Measurements from ENCODE around the gene HNRNPDL.
"Not testable (repeated sequence)": the region's sequence is repeated elsewhere in the genome, so short reads cannot be mapped to it uniquely, and the experiment has no call there.

Gene HNRNPDL

DNA sequence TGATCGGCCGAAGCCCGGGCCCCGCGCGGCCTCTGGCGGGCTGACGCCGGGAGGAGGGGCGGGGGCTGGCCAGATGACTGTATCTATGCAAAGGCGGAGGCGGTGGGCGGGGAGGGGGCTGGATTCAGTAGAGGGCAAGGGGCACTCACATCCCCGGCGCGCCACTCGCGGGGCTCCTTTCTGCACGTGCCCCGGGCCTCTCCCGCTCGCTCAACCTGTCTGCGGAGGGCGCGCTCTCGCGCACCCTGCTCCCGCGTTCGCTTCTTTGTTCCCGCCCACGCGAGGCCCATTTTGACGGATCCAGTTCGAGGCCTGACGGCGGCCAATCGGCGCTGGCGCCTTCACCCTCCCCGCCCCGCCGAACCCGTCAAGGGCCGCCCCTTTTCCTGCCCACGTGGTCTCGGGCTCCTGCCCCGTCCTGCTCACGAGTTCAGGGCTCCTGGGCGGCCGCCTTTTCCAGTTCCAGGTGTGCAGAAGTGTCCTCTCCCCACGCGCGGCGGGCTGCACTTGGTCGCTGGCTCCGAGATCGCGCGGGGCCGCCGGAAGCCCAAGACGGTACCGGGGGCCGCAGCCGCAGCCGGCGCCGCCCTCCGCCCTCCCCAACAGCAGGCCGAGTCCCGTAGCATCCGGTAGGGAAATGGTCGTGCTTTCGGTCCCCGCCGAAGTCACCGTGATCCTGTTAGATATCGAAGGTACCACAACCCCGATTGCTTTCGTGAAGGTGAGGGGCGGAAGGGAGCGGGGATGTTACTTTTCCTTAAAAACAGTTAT lies at the start of gene HNRNPDL, which contains the start of gene ENOPH1:
TSS of gene HNRNPDL (minus strand) at position 270 of the 771 bp plus-strand sequence. CDS start 772 bp downstream, outside the sequence.
TSS of gene ENOPH1 (plus strand) at position 398 of the 771 bp plus-strand sequence. CDS start at position 638, 240 bp downstream.
- peak; percentile 70 for DNase-seq

DNA sequence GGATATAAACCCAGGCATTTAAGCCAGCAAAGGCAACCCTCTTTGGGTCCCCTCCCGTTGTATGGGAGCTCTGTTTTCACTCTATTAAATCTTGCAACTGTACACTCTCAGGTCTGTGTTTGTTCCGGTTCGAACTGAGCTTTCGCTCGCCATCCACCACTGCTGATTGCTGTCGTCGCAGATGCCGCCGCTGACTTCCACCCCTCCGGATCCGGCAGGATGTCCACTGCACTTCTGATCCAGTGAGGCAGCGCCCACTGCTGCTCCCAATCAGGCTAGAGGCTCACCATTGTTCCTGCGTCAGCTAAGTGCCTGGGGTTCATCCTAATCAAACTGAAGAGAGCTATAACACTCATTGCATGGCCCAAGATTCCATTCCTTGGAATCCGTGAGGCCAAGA lies 49.3 kb upstream of the HNRNPDL start:
- DNase-seq, result no peak

DNA sequence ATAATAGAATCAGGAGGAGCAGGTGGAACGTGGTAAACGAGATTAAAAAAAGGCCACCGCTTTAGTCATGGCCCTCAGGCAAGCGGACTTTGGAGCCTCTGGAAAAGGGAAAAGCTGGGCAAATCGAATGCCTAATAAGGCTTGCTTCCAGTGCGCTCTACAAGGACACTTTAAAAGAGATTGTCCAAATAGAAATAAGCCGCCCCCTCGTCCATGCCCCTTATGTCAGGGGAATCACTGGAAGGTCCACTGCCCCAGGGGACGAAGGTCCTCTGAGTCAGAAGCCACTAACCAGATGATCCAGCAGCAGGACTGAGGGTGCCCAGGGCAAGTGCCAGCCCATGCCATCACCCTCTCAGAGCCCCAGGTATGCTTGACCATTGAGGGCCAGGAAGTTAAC lies 47.2 kb upstream of the HNRNPDL start:
- not testable (repeated sequence) for DNase-seq

DNA sequence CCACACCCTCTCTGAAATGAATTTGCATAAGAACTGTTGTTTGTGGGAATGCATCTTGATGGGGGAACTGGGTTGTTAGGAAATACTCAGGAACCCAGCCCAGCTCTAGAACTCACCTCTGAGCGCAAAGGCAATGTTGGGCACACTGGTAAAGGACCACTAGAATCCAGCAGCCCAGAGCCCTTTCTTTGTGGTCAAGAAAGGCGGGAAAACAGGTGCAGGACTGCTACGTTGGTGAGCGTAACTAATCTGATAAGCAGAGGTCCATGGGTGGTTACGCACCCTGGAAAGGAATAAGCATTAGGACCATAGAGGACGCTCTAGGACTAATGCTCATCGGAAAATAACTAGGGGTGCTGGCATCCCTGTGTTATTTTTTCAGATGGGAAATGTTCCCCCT lies 45.7 kb upstream of the HNRNPDL start:
- not testable (repeated sequence) for DNase-seq

GRCh38 chr4:82473621-82474164 lies 43.4 kb upstream of the HNRNPDL start:
- no peak for DNase-seq

DNA sequence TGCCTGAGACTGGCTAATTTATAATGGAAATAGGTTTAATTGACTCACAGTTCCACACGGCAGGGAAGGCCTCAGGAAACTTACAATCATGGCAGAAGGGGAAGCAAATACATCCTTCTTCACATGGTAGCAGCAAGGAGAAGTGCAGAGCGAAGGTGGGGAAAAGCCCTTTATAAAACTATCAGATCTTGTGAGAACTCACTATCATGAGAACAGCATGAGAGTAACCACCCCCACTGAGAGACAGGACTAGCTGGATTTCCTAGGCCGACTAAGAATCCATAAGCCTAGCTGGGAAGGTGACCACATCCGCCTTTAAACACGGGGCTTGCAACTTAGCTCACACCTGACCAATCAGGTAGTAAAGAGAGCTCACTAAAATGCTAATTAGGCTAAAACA lies 42.8 kb upstream of the HNRNPDL start:
- DNase-seq, result not testable (repeated sequence)

GRCh38 chr4:82469791-82470345 lies 39.6 kb upstream of the HNRNPDL start:
- DNase-seq, result no peak

DNA sequence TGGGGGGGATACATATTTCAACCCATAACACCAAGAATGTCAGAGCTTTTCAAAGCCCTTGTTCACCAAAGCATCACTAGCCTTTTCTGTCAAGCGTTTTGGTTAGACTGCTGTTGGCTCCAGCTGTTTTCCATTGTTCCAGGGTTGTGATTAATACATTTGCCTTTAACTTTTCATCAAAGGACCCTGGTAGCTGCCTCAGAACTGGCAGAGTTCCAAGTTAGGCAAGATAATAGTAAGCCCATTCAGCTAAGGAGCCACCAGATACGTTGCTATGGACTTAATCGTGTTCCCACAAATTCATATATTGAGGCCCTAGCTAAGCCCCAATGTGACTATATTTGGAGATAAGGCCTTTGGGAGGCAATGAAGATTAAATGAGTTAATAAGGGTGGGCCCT lies 37.2 kb upstream of the HNRNPDL start:
- DNase-seq, result no peak

GRCh38 chr4:82463221-82463620 lies 33.0 kb upstream of the HNRNPDL start:
- no peak for DNase-seq

DNA sequence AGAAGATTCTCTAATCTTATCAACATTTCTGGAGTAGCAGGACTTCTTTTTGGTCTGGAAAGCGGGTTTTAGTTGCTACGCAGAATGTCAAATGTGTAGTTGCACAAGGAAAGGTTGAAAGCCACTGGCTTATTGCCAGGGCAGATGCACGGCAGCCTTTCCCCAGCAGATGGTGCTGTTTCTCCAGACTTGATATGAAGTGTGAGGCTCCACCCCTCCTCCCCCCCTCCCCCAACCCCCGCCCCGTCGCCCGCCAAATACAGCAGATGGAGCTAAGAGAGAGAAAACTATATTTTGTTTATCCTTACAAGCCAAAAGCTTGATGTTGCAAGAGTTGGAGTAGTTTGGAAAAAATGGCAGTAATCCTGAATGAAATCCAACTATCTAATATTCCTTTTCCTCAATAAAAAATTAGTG lies 32.2 kb upstream of the HNRNPDL start:
- peak; percentile 28 for DNase-seq

DNA sequence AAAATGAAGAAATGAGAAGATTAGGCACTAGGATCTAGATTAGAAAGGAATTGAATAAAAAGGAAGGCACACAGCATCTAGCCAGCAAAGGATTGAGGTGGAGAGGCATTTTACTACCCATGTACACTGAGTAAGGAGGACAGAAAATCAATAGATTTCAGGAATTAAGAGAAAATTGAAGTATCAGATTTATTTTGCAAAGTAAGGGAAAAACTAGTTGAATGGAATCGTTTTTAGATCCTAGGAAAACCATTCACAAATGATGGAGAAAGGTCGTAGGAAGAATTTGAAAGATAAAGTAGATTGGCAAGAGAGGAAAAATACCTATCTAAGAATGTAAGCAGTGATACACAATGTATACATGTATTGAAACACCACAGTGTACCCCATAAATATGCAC lies 31.4 kb upstream of the HNRNPDL start:
- DNase-seq, result no peak

DNA sequence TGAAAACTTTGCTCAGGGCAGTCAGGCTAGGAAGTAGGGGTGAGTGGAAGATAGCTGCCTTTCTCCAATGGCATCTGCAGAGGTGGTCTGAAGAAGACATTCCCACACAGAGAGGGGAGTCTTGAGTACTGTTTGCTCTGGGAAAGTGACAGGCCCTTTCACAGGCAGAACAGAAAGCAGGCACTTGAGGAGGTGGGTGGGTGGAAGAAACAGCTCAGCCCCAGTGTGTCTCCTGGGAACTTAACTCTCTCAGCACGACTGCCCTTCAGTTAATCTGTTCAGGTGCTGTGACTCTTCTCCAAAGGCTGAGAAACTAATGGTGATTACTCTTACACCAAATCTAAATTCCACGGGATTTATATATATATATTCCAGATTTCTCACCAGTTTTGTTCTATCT lies 28.5 kb upstream of the HNRNPDL start:
- no peak for DNase-seq

GRCh38 chr4:82457266-82457665 lies 27.0 kb upstream of the HNRNPDL start:
- DNase-seq, result no peak

DNA sequence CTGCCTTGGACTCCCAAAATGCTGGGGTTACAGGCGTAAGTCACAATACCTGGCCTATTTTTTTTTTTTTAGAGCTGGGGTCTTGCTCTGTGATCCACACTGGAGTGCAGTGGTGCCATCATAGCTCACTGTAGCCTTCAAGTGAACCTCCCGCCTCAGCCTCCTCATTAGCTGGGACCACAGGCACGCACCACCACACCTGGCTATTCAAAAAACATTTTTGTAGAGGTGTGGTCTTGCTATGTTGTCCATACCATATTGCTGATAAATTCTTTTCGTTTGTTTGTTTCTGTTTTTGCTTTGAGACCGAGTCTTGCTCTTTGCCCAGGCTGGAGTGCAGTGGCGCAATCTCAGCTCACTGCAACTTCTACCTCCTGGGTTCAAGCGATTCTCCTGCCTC lies 21.8 kb upstream of the HNRNPDL start:
- no peak for DNase-seq

- DNase-seq, result no peak
These were observed 20.9 kb upstream of the HNRNPDL start for GRCh38 chr4:82450966-82451755.

- DNase-seq, result no peak
These were observed 17.6 kb upstream of the HNRNPDL start for GRCh38 chr4:82447886-82448285.

DNA sequence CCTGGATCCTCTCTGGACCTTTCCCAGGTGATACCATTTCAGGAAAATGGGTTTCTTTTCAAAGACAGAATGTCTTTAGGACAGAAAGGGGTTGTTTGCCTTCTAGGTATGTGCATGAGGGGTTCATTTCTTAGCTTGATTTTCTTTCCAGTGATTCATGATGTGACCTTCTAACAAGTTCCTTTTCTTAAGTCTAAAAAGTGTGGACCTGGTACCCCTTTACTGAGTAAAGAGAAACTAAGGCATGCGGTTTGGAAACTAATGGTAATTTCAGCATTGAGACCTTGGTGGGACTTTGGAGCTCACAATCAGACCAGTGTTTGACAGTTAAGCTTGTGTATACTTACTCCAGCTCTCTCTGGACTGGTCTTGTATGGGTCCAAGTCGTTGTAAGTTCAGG lies 8.8 kb upstream of the HNRNPDL start:
- no peak for DNase-seq

DNA sequence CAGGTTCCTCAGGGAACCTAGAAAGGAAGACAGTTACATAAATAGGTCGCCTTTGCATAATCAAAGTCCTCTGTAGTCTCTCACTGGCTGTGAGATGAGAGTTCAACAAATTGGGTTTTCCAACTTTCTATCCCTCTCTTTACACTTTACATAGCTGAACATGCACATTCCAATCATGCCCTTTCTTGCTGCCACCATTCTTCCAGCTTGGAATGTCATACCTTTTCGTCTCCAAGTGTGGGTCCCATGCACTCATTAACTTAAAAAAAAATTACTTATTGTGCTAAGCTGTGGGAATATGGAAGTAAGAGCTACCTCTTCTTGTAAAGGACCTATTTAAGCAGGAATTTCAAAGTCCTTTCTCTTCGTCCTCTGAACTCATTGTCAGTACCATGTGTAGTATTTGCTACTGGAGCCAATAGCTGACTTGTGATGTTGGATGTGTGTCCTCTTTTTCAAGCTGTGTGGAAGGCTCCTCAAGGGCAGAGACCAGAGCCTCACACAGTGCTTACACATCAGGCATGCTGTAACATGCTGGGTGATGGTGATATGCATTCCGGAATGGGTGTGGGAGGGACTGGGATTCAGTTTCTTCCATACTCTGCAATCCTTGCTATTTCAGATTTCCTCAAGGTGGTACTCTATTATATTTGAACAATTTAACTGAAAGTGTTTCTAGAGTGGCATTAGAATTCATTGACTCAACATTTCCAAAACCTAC lies 7.2 kb upstream of the HNRNPDL start:
- no peak for DNase-seq

DNA sequence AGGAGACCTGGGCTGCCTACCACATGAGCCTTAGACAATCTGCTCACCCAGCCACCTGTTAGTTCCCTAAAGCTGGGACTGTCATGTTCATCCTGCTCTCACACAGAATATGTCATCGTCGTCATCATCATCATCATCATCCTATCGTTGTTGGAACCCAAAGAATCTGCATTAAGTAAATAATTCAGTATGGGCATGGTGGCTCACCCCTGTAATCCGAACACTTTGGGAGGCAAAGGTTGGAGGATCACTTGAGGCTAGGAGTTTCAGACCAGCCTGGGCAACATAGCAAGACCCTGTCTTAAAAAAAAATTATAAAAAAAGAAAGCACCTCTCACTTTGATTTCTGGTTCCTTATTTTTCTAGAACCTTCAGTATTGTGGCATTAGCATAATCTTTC lies 6.5 kb upstream of the HNRNPDL start:
- no peak for DNase-seq

GRCh38 chr4:82436130-82436529 lies 5.9 kb upstream of the HNRNPDL start:
- DNase-seq, result no peak

GRCh38 chr4:82434949-82435348 lies 4.7 kb upstream of the HNRNPDL start:
- DNase-seq, result no peak

GRCh38 chr4:82433791-82434190 lies 3.5 kb upstream of the HNRNPDL start:
- DNase-seq, result no peak

DNA sequence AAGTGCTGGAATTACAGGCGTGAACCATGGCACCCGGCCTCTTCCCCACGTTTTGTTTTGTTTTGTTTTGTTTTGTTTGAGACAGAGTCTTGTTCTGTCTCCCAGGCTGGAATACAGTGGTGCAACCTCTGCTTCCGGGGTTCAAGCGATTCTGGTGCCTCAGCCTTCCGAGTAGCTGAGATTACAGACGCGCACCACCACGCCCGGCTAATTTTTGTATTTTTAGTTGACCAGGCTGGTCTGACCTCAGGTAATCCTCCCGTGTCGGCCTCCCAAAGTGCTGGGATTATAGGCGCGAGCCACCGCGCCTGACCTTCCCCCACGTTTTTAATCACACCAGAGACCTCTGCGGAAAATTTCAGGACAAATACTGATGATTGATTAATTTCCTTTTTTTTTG lies 2.3 kb upstream of the HNRNPDL start:
- no peak for DNase-seq
